ENCODE results near the gene KLHL40.

KLHL40 gene

DNA sequence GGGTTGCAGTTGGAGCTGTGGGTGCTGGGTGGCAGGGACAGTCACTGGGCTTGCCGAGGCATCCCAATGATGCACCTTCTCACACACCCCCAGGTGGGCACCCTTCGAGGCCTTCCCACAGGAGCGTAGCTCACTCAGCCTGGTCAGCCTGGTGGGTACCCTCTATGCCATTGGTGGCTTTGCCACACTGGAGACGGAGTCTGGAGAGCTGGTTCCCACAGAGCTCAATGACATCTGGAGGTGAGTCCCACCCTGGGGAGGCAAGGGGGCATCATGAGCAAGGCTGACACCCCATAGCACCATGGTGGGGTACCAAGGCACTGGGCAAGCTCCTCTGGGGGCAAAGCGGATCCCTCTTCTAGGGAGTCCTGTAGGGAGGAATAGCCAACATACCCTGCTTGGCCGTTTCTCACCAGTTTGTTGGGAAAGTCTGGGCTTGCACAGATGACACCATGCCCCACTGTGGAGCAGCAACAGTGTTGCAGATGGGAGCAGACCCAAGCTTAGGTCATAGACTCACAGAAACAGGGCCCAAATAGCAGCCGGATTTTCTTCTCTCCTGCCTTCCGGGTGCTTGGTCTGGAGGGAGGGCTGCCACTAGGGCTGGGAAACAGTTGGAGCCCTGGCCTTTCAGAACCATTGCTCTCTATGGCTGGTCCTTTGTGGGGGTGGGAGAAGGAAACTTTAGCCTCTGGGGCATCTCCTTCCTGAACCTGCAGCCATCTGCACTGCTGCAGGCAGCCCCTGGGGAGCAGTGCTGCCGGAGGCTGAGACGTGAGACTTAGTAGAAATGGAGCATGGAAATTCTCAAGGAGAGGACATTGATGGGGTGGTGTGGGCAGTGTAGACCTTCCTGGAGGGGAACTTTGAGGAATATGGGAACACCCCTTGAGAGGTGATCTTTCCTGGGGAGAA, 5.7 kb downstream of the KLHL40 start:
- DNase-seq (ENCODE audit: low read depth), result no peak

DNA sequence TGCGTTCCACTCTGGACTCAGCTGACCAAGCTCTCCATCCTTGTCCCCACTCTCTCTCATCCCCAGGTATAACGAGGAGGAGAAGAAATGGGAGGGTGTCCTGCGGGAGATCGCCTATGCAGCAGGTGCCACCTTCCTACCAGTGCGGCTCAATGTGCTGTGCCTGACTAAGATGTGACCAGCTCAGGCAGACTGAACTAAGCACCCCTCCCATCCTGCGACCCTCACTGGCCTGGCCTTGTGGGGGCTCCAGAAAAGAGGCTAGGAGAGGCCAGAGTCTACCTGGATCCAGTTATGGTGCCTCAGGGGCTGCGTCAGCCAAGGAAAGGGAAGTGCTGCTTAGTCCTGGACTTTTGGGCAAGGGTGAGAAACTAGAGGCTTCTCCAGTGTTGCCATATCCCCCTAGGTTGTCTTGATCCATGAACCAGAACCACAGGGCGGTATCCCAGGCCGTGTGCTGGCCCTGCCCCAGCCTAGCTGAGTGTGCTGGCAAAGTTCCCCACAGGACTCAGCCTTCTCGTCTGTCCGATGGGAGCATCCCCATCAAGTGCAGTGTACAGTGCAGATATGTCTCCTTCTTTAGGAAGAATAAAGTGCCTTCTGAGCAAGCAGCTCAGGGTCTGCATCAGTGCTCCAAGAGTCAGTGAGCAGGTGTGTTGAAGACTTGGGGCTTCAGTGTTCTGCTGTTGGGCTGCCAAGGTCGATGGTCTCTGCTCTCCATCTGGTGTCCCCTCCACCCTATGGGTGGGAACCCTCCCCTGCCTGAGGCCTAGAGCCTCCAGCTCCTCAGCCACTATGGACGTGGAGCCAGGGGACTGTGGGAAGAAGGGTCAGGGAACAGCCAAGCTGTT, 6.7 kb downstream of the KLHL40 start:
- DNase-seq (ENCODE audit: low read depth), result no peak

DNA sequence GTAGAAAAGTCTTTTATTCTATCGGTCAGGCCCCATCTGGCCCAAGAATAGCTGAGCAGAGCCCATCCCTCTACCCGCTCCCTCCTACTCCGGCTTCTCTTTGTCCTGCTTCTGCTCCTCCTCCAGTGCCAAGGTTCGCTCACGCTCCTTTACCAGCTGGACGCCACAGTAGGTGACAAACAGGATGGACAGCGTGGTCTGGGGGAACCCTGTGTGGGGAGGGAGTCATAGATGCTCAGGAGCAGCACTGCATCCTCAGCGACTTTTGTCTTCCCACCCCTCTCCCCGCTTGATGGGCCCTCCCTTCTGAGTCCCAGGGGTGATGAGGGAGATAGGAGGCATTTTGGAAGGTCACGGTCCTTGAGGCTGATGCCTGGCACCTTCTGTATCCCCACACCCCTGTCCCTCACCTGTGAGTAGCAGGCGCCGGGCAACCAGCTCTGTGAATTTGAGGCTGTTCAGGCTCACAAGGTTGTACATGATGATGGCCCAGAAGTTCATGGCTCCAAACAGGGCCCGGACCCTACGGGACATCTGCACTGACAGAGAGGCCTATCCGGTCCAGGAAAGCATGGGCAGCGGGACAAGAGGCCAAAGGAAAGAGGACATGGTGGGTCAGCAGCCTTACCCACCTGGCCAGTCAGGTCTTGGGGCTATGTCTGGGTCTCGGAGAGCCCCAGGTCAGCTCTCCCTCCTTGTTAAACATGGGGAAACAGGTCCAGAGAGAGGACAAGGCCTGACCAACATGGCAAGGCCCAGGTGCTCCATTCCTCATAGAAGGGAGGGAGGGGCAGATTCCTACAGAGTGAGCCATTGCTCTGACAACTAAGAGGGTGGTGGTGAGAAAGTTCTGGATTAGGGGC, 7.6 kb downstream of the KLHL40 start:
- no peak for DNase-seq (ENCODE audit: low read depth)

DNA sequence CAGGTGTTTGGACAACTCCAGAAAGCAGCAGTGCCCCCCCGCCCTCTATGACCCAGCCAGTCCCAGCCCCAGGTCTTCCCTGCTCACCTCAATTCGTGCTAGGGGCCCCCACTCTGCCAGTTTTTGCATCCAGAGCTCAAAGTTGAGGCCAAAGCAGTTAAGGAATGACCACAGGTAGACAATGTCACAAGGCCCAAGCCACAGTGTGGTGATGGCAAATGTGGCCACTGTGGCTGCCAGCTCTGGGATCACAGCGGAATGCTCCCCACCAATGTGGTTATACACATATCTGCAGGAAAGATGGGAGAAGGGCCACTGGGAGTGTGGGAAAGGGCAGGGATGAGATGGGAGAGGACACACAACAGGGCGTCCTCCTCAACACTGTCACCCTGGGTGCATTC, 8.2 kb downstream of the KLHL40 start:
- DNase-seq (ENCODE audit: low read depth), result no peak

DNA sequence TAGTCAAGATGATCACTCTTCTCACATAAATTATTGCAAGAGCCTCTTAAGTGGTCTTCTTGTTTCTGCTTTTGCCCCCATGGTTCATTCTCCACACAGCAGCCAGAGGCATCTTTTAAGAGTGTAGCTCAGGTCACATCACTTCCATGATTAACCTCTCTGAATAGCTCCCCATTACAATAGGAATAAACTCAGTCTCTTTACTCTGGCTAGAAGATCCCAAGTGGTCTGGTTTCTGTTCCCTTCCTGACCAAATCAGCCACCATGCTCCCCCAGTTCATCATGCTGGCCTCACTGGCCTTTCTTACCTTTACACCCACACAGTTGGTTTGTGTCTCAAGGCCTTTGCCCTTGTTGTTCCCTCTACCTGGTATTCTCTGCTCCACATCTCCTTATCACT, 9.0 kb downstream of the KLHL40 start:
- no peak for DNase-seq (ENCODE audit: low read depth)

DNA sequence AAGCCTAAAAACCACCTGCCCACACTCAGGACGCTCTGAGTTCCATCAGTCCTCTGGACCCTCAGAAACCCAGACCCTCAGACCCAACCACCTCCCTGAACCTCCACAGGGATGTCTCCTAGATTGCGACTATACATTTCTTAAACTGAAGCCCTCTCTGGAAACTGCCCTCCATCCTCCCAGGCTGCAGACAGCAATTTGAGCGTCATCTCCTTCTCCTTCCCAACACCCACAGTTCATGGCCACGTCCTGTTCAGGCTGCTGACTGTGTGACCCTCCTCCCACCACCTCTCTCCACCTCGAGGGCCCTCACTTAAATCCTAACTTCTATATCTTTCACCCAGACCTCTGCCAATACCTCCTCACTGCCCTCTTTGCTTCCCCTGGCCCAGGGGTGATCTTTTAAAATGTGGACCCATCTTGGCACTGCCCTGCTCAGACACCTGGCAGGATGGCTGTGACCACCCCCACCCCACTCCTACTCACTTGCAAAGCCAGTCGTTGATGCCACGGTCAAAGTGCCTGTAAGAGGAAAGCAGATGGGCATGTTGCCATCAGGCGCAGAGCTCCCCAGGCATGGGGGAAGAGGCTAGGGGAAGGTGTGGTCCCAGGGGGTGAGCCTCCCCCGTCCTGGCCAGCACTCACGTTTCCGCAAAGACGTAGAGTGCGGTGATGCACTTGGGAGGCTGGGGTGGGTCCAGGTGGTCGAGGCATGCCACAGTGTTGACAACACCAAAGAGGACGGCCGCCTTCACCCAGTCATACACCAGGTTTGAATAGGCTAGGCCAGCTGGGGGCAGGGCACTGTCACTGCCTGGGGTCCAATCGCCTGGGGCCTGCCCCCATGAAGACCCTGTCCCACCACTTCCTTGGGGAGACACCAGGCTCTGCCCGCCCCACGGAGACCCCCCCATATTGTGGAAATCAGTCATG, 11.3 kb downstream of the KLHL40 start:
- DNase-seq (ENCODE audit: low read depth), result no peak

DNA sequence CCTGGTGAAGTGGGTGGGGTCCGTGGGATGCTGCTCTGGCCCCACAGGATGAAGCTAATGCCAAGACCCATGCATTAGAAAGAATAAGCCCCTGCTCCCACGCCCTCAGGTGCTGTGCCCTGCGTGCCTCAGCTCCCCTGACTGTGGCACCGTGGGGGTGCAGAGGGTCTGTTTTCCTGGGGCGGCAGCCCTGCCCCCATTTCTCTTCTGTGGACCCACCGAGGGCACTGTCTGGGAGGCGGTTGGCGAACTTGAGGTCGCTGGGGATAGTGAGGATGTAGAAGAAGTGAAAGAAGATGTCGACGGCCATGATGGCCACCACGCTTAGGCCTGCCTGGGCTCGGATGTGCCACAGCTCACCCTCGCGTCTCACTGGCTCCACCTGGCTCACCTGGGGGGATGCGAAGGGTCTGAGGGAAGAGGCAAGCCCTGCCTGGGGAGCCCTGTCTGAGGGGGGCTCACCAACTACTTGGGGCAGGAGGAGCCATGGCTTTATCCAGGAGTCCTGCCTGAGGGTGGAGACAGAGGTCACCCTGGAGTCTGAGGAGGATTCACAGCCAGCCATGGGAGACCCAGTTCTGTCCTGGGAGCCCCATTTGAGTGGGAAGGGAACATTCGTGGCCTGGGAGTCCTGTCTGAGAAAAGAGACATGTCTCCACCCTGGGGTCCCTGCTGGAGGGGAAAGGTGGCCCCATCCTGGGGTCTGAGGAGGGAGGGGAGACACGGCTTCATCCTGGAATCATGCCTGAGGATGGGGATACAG, 12.1 kb downstream of the KLHL40 start:
- no peak for DNase-seq (ENCODE audit: low read depth)

DNA sequence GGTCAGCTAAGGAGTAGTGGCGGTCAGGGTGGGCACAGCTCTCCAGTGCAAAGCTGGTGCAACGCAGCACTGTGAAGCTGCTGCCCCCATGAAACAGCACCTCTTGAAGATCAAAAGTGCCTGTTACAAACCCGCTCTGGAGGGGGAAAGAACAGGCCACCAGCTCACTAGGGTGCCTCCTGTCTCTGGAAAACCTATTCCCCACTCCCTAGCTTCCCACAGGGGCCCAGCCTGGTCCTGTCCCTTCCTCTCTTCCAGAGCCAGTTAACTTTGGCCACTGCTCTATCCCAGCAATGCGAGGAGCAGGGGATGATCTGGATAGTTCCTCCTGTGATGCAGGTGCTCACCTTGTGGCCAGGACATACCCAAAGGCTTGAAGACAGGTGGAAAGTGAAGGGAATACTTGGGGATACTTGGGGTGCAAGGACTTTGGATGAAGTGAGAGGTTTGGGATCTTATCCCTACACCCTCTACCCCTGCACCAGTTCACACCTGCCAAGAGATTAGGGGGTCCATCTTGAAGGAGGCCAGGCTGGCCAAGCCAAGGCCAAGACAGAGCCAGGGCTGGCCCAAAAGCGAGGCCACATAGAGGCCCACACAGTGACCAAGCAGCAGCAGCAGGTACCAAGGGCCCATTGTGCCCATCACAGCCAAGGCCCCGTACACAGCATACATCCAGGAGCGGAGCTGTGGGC, 13.0 kb downstream of the KLHL40 start:
- DNase-seq (ENCODE audit: low read depth), result no peak

DNA sequence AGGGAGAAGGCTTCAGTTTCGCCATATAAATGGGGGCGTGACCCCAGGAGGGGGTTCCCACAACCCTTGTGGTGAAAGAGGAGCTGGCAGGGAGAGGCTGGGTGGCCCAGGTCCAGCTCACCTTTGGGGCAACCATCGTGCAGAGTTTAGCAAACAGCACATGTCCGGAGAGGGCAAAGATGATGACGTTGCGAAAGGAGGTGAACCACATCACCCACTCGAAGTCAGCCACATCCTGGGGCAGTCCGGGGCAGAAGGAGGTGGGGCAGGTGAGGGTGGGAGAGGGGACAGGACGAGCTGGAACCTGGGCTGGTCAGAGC, 13.5 kb downstream of the KLHL40 start:
- DNase-seq (ENCODE audit: low read depth), result no peak

DNA sequence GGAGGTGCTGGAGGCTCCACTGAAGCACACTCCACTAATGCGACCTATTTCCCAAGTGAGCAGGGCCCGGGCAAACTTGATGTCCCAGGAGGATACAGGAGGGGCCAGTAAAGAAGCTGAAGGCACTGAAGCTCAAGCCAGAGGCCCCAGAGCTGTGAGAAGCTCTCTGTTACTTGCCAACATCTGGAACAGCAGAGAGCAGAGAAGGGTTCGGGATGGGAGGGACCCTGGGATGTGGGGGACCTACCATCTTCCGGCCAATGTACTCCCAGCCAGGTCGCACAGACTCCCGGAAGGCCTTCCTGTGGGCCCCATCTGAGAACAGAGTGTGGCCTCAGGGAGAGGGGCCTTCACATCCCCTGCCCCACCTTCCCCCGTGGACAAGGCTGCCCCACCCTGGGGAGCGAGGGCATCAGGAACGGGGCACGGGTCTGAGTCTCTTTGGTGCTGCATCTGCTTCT, 14.2 kb downstream of the KLHL40 start:
- no peak for DNase-seq (ENCODE audit: low read depth)

DNA sequence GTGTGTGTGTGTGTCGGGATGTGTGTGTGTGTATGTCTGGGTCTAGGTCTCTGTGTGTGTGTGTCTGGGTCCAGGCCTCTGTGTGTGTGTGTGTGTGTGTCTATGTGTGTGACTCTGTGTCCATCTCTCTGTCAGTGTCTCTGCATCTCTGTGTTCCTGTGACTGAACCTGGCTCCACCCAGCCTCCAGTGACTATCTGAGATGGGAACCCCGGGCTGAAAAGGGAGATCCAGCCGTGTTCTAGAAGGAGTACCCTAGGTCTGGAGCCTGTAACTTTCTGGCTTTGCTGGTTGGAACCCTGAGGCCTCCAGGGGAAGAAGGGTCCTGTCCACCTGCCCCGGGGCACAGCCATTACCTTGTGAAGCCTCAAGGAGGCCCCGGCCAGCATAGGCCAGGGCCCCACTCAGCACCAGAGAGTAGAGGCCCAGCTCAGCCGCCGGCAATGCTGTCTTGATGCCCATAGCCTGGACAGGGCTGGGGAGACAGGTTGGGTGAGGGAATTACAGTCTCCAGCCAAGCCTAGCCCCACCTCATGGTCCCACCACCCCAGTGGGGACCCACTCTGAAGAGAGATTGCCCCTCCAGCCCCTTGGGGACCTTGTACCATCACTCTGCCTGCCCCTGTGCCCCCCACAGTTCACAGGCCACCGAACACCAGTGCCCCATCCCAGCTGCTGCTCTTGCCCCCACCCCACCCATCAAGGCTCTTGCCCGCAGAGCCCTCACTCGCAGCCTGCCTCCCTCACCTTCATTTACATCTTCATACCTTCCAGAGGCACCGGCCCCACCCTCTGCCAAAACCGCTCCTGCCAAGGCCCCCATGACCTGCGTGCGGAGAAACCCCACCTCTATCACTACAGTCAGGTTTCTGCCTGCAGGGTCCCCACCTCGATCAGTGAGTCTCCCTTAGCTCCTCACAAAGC, 15.3 kb downstream of the KLHL40 start:
- no peak for DNase-seq (ENCODE audit: low read depth)

DNA sequence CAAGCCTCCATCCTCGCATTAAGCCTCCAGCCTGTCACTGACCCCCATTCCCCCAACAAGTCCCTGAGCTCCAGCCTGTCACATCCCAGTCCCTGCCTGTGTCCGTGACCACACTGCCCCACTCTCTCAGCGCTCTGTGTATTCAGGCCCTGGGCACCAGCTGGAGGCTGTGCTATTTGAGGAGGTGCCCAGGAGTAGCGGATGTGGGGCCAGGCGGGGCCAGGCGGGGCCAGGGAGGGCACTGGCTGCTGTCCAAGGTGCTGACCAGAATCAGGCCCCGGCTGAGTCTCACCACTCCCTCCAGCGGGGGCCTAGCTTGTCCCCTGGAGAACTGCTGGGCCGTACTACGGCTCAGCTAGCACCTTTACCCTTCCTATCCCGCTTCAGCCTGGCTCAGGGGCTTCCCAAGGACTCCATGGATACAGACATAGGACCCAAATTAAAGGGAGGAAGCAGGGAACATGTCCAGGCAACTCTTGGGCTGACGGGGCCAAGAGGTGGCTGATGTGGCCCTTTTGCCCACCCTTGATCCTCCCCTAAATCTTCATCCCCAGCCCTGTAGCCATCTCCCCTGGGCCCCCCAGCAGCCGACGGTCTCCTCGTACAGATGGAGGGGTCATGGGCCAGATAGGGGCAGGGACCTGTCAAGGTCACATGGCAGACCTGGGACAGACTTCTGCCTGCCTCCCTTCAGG, 16.2 kb downstream of the KLHL40 start:
- peak; percentile 8 for DNase-seq (ENCODE audit: low read depth)

DNA sequence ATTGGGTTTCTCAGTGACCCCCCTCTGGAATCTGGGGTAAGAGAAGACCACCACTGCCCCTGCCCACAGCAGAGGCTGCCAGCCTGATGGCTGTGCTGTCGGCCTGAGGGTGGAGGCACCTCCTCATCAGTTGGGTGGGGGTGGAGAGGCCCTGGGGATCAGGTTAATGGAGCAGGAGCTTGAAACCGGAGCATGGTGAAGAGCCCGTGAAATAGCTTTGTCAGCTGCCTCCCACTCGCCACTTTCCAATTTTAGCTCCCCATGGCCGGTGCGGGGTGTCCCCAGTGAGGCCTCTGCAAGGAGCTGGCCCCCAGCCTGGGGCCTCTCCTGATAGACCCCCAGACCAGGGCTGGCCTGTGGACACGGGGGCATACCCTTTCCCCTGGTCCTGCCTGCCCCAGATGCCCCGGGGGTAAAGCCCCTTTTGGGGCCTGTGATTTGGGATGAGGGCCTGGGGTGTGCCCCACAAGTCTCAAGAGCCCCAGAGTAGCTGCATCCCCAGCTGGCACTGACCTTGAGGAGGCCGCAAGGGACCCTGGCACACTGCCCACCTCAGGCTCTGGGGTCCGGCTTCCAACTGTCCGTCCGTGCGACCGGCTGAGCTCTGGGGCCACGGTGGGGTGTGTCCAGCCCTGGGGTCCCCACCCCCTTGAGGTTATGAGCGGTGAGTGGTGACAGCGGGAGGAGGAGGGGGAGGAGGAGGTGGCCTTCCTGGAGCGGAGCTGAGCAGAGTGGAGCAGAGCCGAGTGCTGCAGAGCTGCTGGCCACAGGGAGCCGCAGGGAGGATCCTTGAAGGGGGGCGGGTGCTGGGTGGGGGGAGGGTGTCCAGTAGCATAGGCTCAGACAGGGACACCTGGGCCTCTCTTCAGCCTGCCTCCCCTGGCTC, 17.0 kb downstream of the KLHL40 start, which contains the start of gene HHATL:
Gene HHATL, minus strand, starts transcription at position 733 of the 886 bp plus-strand sequence. CDS start 1,972 bp downstream, outside the sequence.
- DNase-seq (ENCODE audit: low read depth), result no peak

DNA sequence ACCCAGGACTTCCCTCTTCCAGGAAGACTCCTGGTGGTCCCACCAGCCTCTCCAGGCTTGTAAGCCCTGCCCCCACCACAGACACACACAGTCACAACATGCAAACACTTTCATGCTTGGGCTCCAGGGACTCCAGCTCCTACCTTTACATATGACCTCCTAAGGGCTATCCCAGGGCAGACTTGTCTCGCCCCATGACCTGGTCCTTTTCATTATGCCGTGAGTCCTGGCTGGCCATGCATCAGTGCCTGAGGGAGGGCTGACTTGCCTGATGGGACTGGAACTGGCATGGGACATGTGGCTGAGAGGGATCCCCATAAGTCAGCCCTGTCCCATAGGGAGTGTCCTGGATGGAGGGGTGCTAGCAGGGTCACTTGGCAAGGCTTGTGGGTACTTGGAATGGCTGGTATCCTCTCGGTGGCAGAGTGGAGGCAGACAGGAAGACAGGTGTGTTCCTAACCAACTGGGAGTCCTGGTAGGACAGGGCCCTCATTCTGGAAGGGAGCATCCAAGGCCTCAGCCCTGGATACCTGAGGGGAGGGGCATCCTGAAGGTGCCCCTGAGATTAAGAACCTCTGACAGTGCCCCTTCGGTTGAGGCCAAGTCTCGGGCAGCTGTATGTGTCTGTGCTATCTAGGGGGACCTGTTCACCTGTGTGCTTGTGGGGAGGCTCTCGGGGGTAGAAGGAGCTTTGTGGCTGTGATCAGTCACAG, 17.8 kb downstream of the KLHL40 start:
- DNase-seq (ENCODE audit: low read depth), result no peak

DNA sequence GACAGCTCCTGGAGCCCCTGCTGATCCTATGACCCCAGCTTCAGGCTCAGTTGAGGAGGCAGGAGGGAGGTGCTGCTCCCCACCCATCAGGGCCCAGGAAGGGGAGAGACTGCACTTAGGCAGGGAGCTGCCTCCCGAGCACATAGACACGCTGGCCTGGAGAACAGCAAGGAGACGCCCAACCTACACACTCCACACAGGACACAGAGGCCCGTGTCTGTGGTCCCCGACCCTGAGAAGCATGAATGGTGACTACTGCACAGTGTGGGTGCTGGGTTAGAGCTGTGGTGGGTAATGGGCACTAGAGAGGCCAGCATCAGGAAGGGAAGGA, 18.3 kb downstream of the KLHL40 start:
- no peak for DNase-seq (ENCODE audit: low read depth)

DNA sequence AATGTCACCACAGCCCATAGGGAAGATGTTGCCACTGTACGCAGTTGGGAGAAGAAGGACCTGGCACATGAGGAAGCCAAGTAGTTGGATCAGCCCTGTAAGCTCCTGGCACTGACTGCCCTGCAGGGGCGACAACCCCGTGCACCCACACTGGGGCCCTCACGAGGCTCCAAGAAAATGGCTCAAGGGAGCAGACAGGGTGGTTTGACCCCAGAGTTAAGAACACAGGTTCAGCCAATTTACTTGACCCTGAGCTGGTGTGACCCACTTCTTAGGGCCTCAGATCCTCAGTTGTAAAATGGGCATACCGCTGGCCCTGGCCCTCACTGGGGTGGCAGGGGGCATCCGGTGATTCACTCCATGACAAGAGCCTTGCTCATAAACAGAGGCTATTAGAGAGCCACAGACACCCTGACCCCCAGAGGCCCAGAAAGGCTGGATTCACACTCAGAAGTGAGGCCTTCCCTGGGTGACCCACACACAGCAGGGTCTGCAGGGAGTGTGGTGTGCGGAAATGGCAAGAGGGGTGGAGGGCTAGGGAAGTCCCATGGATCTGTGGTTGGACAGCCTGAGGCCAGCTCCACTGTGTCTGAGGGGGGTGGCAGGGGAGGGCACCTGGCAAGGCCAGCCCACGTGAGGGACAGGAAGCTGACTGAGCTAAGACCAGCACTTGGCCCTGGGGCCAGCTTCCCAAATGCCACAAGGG, 19.0 kb downstream of the KLHL40 start:
- DNase-seq (ENCODE audit: low read depth), result no peak
